A549 (cell line): Measurements from ENCODE around the gene FIBP. TPM values are rescaled to one million over a fixed set of nuclear protein-coding genes. Genes with fewer than 3 reads are reported as not detected.

Experiments used
- ATAC-seq, 2 experiments: fragments of 200-7000 bp in 1 of 2; fragments of >200 bp in 1 of 2; cut with Nextera tagmentation in 1 of 2; cut with Tn5 transposase in 1 of 2; 3 replicates each; pipeline versions ENCODE4 v1.8.0 to v1.9.1; 2018 to 2020; ENCODE audit warnings: mild to moderate bottlenecking in 1 of 2, moderate library complexity in 1 of 2
- CTCF ChIA-PET: fragments of 300-600 bp; sonication (Branson Sonifier 250); formaldehyde crosslinking; extraction: SDS; loops from one replicate; lab custom pipeline; 2021; ENCODE audit warnings: antibody characterized with exemption, inconsistent platforms; lab: Yijun Ruan, JAX
- POLR2A ChIA-PET: fragments of 350-600 bp; formaldehyde crosslinking; extraction: SDS; loops from one replicate; lab custom pipeline; 2021; ENCODE audit warnings: antibody characterized with exemption, inconsistent platforms; lab: Yijun Ruan, JAX
- DNase-seq, 2 experiments: peaks; one replicate each; pipeline versions ENCODE4 v3.0.0 to v3.0.0-alpha.2; 2011 to 2016; ENCODE audit warnings: low read depth in 1 of 2, low spot score in 1 of 2
- FAIRE-seq: peaks from 2 replicates; lab custom pipeline; 2011; peaks lifted over from hg19 to GRCh38; lab: Jason Lieb, UNC
- H3K27ac ChIP-seq, 2 experiments: fragments of >200 bp; sonication (Bioruptor Twin); formaldehyde crosslinking; 3 replicates each; pipeline ENCODE4 v1.5.1; 2016 to 2017
- H3K4me1 ChIP-seq: fragments of >200 bp; sonication (Bioruptor Twin); formaldehyde crosslinking; 3 replicates; pipeline ENCODE4 v1.6.1; 2016
- H3K4me2 ChIP-seq: fragments of >200 bp; sonication (Bioruptor Twin); formaldehyde crosslinking; 3 replicates; pipeline ENCODE4 v1.6.1; 2016
- H3K4me3 ChIP-seq: fragments of >200 bp; sonication (Bioruptor Twin); formaldehyde crosslinking; 3 replicates; pipeline ENCODE4 v1.5.1; 2016
- H3K9me3 ChIP-seq: fragments of >200 bp; sonication (Bioruptor Twin); formaldehyde crosslinking; 3 replicates; pipeline ENCODE4 v1.6.1; 2016
- BHLHE40 ChIP-seq: IDR thresholded peaks from 2 replicates; pipeline ENCODE4 v1.6.1; 2012; ENCODE audit warnings: low read depth, low read length, inconsistent platforms
- CHD2 ChIP-seq: fragments of 150-350 bp; IDR thresholded peaks from 2 replicates; pipeline ENCODE4 v1.6.1; 2014; ENCODE audit warnings: low read length; ENCODE audit not compliant: partially characterized antibody
- CHD4 ChIP-seq: fragments of 200-600 bp; sonication (generic); IDR thresholded peaks from 2 replicates; pipeline ENCODE4 v1.6.1; 2016; ENCODE audit warnings: antibody characterized with exemption, mild to moderate bottlenecking, borderline replicate concordance
- EHF ChIP-seq: fragments of 250-450 bp; sonication (Bioruptor Pico); IDR thresholded peaks from 2 replicates; pipeline ENCODE4 v1.5.0; 2020; ENCODE audit warnings: mild to moderate bottlenecking
- EHMT2 ChIP-seq: fragments of 200-600 bp; sonication (generic); IDR thresholded peaks from 2 replicates; pipeline ENCODE4 v1.6.1; 2016; ENCODE audit warnings: antibody characterized with exemption, low read depth, mild to moderate bottlenecking, moderate library complexity
- EP300 ChIP-seq, 2 experiments: fragments of >200 bp; sonication (Bioruptor Twin); formaldehyde crosslinking; IDR thresholded peaks; 2 replicates in 1 of 2; 3 replicates in 1 of 2; pipeline ENCODE4 v1.6.1; 2016 to 2017
- ESRRA ChIP-seq: fragments of 150-350 bp; IDR thresholded peaks from 2 replicates; pipeline ENCODE4 v1.6.1; 2014; ENCODE audit warnings: mild to moderate bottlenecking, low read length, borderline replicate concordance
- HEYL ChIP-seq: fragments of 250-450 bp; sonication (Bioruptor Pico); IDR thresholded peaks from 2 replicates; pipeline ENCODE4 v1.8.0; 2021; ENCODE audit warnings: mild to moderate bottlenecking, moderate library complexity
- HOXB13 ChIP-seq: fragments of 250-450 bp; sonication (Bioruptor Pico); IDR thresholded peaks from 2 replicates; pipeline ENCODE4 v1.5.0; 2020; ENCODE audit warnings: low read depth, mild to moderate bottlenecking, moderate library complexity
- HOXB5 ChIP-seq: fragments of 250-450 bp; sonication (Bioruptor Pico); IDR thresholded peaks from 2 replicates; pipeline ENCODE4 v1.5.0; 2020; ENCODE audit warnings: mild to moderate bottlenecking, moderate library complexity
- JUN ChIP-seq, 2 experiments: fragments of >200 bp; sonication (Bioruptor Twin); formaldehyde crosslinking; IDR thresholded peaks; 2 replicates in 1 of 2; 3 replicates in 1 of 2; pipeline ENCODE4 v1.6.1; 2016 to 2017
- KDM1A ChIP-seq: fragments of 200-600 bp; sonication (generic); IDR thresholded peaks from 2 replicates; pipeline ENCODE4 v1.6.1; 2016; ENCODE audit warnings: low read depth, mild to moderate bottlenecking
- MAFK ChIP-seq: fragments of 450-650 bp; IDR thresholded peaks from 2 replicates; pipeline ENCODE4 v1.6.1; 2014; ENCODE audit not compliant: partially characterized antibody
- MYC ChIP-seq: IDR thresholded peaks from 2 replicates; pipeline ENCODE4 v1.6.1; 2012; ENCODE audit warnings: mild to moderate bottlenecking, inconsistent platforms, low read length, improper control_type of control experiment, borderline replicate concordance
- RCOR1 ChIP-seq: fragments of 150-350 bp; IDR thresholded peaks from 2 replicates; pipeline ENCODE4 v1.6.1; 2014; ENCODE audit warnings: antibody characterized with exemption, low read length, low read depth
- RNF2 ChIP-seq: fragments of 200-600 bp; sonication (generic); IDR thresholded peaks from 2 replicates; pipeline ENCODE4 v1.6.1; 2016; ENCODE audit warnings: low read depth, mild to moderate bottlenecking, antibody characterized with exemption, moderate library complexity, borderline replicate concordance
- SMC3 ChIP-seq: fragments of >200 bp; sonication (Bioruptor Twin); formaldehyde crosslinking; IDR thresholded peaks from 3 replicates; pipeline ENCODE4 v1.6.1; 2018; ENCODE audit warnings: inconsistent platforms
- TP53 ChIP-seq: fragments of 250-450 bp; sonication (Bioruptor Pico); IDR thresholded peaks from 2 replicates; pipeline ENCODE4 v1.5.0; 2021; ENCODE audit warnings: mild to moderate bottlenecking, moderate library complexity
- ZSCAN20 ChIP-seq: fragments of 250-450 bp; sonication (Bioruptor Pico); IDR thresholded peaks from 2 replicates; pipeline ENCODE4 v1.8.0; 2022; ENCODE audit warnings: mild to moderate bottlenecking, moderate library complexity
- WGBS: methylation state at CpG from one replicate; pipeline ENCODE4 v1.1.6; 2017; ENCODE audit errors: missing lambda C conversion rate; 5-methylcytosine and 5-hydroxymethylcytosine counted together
- polyA plus RNA-seq, 4 experiments: library from polyadenylated mRNA; depleted of rRNA in 3 of 4; stranded (reverse); fragments of >200 nt; fragmentation: RNase III in 1 of 4; extraction: RNeasy Plus Mini Kit Qiagen cat#74134 plus additional on column Dnase treatment in 1 of 4; gene quantifications; 2 replicates in 3 of 4; 3 replicates in 1 of 4; pipeline ENCODE4 v1.2.3, GENCODE V29; 2011 to 2017
- TF ChIP-seq, protein P1 (sequence below): IDR thresholded peaks from 2 replicates; pipeline ENCODE4 v1.6.1; 2012
- TF ChIP-seq, protein P2 (sequence below): fragments of >200 bp; sonication (Bioruptor Twin); formaldehyde crosslinking; IDR thresholded peaks from 2 replicates; pipeline ENCODE4 v1.6.1; 2016
- TF ChIP-seq, protein P3 (sequence below): fragments of >200 bp; sonication (Bioruptor Twin); formaldehyde crosslinking; IDR thresholded peaks from 3 replicates; pipeline ENCODE4 v1.5.1; 2016
- TF ChIP-seq, protein P4 (sequence below): fragments of 200-600 bp; sonication (generic); IDR thresholded peaks from 2 replicates; pipeline ENCODE4 v1.6.1; 2016; ENCODE audit warnings: antibody characterized with exemption, mild to moderate bottlenecking, moderate library complexity
- TF ChIP-seq, protein P5 (sequence below): IDR thresholded peaks from 2 replicates; pipeline ENCODE4 v1.6.1; 2012; ENCODE audit warnings: low read depth, borderline replicate concordance
- TF ChIP-seq, protein P6 (sequence below): fragments of 250-450 bp; sonication (Bioruptor Pico); IDR thresholded peaks from 2 replicates; pipeline ENCODE4 v1.5.0; 2021; ENCODE audit warnings: mild to moderate bottlenecking, moderate library complexity, borderline replicate concordance
- TF ChIP-seq, protein P7 (sequence below): IDR thresholded peaks from 2 replicates; pipeline ENCODE4 v1.6.1; 2012
- TF ChIP-seq, protein P8 (sequence below): fragments of 250-450 bp; sonication (Bioruptor Pico); IDR thresholded peaks from 2 replicates; pipeline ENCODE4 v1.5.0; 2020; ENCODE audit warnings: low read depth, mild to moderate bottlenecking, moderate library complexity

FIBP gene
- polyA plus RNA-seq, 2 of the 4 experiments (the other 2 are of a cell fraction), result 60.4 to 72.2 TPM

DNA sequence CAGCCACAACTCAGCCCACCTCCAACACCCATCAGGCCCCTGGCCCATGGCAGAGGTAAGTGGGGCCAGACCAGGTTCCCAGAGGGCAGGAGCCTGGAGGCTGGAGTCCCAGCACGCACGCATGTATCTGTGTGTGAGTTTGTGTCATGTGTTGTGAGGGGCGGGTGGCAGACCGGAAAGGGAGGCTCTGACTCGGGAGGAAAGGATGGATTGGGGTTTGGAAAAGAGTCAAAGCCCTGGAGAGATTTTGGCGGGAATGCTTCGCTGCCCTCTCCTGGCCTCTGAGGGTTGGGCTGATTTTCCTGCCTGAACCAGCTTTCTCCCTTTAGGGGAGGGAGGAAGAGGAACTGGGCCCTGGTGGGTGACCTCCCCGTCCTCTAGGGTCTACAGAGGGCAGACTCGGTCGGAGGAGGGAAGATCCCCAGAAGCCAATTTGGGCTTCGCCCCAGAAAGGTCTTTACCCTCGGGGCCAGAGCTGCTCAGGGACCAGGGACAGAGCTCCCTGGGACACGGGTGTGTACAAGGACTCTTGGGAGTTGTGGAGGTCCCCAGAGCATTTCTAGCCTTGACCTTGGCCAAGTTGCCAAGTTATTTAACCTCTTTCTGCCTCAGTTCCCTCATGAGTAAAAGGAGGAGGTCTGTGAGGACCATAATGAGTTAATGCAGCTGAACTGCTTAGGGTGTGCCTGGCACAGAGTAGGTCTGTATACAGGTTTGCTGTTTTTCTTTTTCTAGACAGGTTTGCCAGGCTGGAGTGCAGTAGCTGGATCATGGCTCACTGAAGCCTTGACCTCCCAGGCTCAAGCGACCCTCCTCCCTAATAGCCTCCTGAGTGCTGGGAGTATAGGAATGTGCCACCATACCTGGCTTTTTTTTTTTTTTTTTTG, 23.7 kb upstream of the FIBP start:
- FAIRE-seq (no peak), ATAC-seq (peak; percentile 7 to 24; a peak in 3 of 6 replicates), DNase-seq (peak; percentile 68 to 79)
- Histone ChIP-seq H3K4me3 (no peak overlapping the region), H3K9me3 (no peaks in the 10 kb centered on the region), H3K27ac (peak overlapping the region; percentile 51 to 100), H3K4me2 (peak overlapping the region; percentile 65), H3K4me1 (peaks cover 61% of the 10 kb centered on the region)
- CTCF ChIA-PET, result interaction anchor here (0.6 to 31.6 kb wide), 11 partner anchors 10 to 132 kb away, joined by 3 to 618 read pairs (median 4); partner anchors contain the start of genes CCDC85B, FIBP and FOSL1
- POLR2A ChIA-PET, result interaction anchor here (0.6 to 2.0 kb wide), 6 partner anchors 10 to 248 kb away, joined by 3 to 13 read pairs (median 3); partner anchors contain the start of genes CCDC85B, FIBP and FOSL1
- WGBS, result 26% methylated on average over 12 of the region's 14 CpGs
- TF ChIP-seq ESRRA (no peak), SMC3 (peak; percentile 47; the same call in 1 of the 3 replicates), MYC (0 out of 2 replicates have a peak, but pooled peaks have one; percentile 31), ZSCAN20 (CRISPR knock-in tag) (no peak), RCOR1 (no peak), CHD4 (no peak), MAFK (no peak), BHLHE40 (no peak), JUN (IDR thresholded peaks at IDR 0.05) (0 out of 5 replicates have a peak, but pooled peaks of 1 of the 2 experiments have one; percentile 21), RNF2 (no peak), EHF (CRISPR knock-in tag) (peak; percentile 22; the same call in 1 of the 2 replicates), HOXB13 (CRISPR knock-in tag) (peak; percentile 62; the same call in 1 of the 2 replicates), TP53 (CRISPR knock-in tag) (no peak), CHD2 (no peak), HEYL (no peak; the same call in 1 of the 2 replicates), EHMT2 (no peak), KDM1A (no peak), EP300 (IDR thresholded peaks at IDR 0.05) (no peak), HOXB5 (CRISPR knock-in tag) (0 out of 2 replicates have a peak, but pooled peaks have one; percentile 25)
- TF ChIP-seq, protein P1, sequence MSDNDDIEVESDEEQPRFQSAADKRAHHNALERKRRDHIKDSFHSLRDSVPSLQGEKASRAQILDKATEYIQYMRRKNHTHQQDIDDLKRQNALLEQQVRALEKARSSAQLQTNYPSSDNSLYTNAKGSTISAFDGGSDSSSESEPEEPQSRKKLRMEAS, result peak; percentile 91
- TF ChIP-seq, protein P2, sequence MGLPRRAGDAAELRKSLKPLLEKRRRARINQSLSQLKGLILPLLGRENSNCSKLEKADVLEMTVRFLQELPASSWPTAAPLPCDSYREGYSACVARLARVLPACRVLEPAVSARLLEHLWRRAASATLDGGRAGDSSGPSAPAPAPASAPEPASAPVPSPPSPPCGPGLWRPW, result no peak
- TF ChIP-seq, protein P3, sequence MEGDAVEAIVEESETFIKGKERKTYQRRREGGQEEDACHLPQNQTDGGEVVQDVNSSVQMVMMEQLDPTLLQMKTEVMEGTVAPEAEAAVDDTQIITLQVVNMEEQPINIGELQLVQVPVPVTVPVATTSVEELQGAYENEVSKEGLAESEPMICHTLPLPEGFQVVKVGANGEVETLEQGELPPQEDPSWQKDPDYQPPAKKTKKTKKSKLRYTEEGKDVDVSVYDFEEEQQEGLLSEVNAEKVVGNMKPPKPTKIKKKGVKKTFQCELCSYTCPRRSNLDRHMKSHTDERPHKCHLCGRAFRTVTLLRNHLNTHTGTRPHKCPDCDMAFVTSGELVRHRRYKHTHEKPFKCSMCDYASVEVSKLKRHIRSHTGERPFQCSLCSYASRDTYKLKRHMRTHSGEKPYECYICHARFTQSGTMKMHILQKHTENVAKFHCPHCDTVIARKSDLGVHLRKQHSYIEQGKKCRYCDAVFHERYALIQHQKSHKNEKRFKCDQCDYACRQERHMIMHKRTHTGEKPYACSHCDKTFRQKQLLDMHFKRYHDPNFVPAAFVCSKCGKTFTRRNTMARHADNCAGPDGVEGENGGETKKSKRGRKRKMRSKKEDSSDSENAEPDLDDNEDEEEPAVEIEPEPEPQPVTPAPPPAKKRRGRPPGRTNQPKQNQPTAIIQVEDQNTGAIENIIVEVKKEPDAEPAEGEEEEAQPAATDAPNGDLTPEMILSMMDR, result peak; percentile 43; the same call in 2 of the 3 replicates
- TF ChIP-seq, protein P4, sequence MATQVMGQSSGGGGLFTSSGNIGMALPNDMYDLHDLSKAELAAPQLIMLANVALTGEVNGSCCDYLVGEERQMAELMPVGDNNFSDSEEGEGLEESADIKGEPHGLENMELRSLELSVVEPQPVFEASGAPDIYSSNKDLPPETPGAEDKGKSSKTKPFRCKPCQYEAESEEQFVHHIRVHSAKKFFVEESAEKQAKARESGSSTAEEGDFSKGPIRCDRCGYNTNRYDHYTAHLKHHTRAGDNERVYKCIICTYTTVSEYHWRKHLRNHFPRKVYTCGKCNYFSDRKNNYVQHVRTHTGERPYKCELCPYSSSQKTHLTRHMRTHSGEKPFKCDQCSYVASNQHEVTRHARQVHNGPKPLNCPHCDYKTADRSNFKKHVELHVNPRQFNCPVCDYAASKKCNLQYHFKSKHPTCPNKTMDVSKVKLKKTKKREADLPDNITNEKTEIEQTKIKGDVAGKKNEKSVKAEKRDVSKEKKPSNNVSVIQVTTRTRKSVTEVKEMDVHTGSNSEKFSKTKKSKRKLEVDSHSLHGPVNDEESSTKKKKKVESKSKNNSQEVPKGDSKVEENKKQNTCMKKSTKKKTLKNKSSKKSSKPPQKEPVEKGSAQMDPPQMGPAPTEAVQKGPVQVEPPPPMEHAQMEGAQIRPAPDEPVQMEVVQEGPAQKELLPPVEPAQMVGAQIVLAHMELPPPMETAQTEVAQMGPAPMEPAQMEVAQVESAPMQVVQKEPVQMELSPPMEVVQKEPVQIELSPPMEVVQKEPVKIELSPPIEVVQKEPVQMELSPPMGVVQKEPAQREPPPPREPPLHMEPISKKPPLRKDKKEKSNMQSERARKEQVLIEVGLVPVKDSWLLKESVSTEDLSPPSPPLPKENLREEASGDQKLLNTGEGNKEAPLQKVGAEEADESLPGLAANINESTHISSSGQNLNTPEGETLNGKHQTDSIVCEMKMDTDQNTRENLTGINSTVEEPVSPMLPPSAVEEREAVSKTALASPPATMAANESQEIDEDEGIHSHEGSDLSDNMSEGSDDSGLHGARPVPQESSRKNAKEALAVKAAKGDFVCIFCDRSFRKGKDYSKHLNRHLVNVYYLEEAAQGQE, result no peak
- TF ChIP-seq, protein P5, sequence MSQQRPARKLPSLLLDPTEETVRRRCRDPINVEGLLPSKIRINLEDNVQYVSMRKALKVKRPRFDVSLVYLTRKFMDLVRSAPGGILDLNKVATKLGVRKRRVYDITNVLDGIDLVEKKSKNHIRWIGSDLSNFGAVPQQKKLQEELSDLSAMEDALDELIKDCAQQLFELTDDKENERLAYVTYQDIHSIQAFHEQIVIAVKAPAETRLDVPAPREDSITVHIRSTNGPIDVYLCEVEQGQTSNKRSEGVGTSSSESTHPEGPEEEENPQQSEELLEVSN, result peak; percentile 95
- TF ChIP-seq, protein P6, sequence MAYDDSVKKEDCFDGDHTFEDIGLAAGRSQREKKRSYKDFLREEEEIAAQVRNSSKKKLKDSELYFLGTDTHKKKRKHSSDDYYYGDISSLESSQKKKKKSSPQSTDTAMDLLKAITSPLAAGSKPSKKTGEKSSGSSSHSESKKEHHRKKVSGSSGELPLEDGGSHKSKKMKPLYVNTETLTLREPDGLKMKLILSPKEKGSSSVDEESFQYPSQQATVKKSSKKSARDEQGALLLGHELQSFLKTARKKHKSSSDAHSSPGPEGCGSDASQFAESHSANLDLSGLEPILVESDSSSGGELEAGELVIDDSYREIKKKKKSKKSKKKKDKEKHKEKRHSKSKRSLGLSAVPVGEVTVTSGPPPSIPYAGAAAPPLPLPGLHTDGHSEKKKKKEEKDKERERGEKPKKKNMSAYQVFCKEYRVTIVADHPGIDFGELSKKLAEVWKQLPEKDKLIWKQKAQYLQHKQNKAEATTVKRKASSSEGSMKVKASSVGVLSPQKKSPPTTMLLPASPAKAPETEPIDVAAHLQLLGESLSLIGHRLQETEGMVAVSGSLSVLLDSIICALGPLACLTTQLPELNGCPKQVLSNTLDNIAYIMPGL, result no peak
- TF ChIP-seq, protein P7, sequence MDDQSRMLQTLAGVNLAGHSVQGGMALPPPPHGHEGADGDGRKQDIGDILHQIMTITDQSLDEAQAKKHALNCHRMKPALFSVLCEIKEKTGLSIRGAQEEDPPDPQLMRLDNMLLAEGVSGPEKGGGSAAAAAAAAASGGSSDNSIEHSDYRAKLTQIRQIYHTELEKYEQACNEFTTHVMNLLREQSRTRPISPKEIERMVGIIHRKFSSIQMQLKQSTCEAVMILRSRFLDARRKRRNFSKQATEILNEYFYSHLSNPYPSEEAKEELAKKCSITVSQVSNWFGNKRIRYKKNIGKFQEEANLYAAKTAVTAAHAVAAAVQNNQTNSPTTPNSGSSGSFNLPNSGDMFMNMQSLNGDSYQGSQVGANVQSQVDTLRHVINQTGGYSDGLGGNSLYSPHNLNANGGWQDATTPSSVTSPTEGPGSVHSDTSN, result no peak
- TF ChIP-seq, protein P8, sequence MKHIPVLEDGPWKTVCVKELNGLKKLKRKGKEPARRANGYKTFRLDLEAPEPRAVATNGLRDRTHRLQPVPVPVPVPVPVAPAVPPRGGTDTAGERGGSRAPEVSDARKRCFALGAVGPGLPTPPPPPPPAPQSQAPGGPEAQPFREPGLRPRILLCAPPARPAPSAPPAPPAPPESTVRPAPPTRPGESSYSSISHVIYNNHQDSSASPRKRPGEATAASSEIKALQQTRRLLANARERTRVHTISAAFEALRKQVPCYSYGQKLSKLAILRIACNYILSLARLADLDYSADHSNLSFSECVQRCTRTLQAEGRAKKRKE (CRISPR knock-in tag), result peak; percentile 63; the same call in 1 of the 2 replicates
